K562 (cell line): ENCODE results near the gene ANP32B. TPM values are rescaled to one million over a fixed set of nuclear protein-coding genes. Genes with fewer than 3 reads are reported as not detected.

ENCODE experiments used
- ARHGAP35 ChIP-seq: fragments of 450-650 bp; IDR thresholded peaks from 2 replicates; pipeline ENCODE4 v1.6.1; 2018; ENCODE audit not compliant: partially characterized antibody
- CHD1 ChIP-seq: fragments of 200-600 bp; sonication (generic); IDR thresholded peaks from one replicate; pipeline ENCODE4 v1.6.1; 2012; ENCODE audit warnings: mild to moderate bottlenecking, moderate library complexity, low read length, inconsistent platforms
- E2F3 ChIP-seq: fragments of 250-450 bp; sonication (Bioruptor Pico); IDR thresholded peaks from 2 replicates; pipeline ENCODE4 v1.4.0; 2020; ENCODE audit warnings: mild to moderate bottlenecking
- FOS ChIP-seq: IDR thresholded peaks from 3 replicates; pipeline ENCODE4 v1.6.1; 2011; ENCODE audit not compliant: insufficient read length; ENCODE audit errors: extremely low read depth
- MEIS2 ChIP-seq: fragments of 450-650 bp; IDR thresholded peaks from 2 replicates; pipeline ENCODE4 v1.6.1; 2014; ENCODE audit warnings: mild to moderate bottlenecking; ENCODE audit not compliant: partially characterized antibody
- NFATC3 ChIP-seq: fragments of 450-650 bp; IDR thresholded peaks from 2 replicates; pipeline ENCODE4 v1.6.1; 2017; ENCODE audit warnings: mild to moderate bottlenecking
- NFRKB ChIP-seq: fragments of 450-650 bp; IDR thresholded peaks from 2 replicates; pipeline ENCODE4 v1.6.1; 2016; ENCODE audit warnings: low read depth
- POLR2AphosphoS2 ChIP-seq: IDR thresholded peaks from 2 replicates; pipeline ENCODE4 v1.6.1; 2012; ENCODE audit warnings: low read length, improper control_type of control experiment
- SAFB ChIP-seq: fragments of 200-400 bp; formaldehyde crosslinking; IDR thresholded peaks from 2 replicates; pipeline ENCODE4 v1.6.1; 2017; ENCODE audit warnings: low read depth, low read length, borderline replicate concordance
- SAP30 ChIP-seq: fragments of 200-600 bp; sonication (generic); IDR thresholded peaks from 2 replicates; pipeline ENCODE4 v1.6.1; 2012; ENCODE audit warnings: borderline replicate concordance, low read depth, mild to moderate bottlenecking, moderate library complexity, low read length, control low read depth, inconsistent platforms; ENCODE audit not compliant: insufficient read depth, poor library complexity, severe bottlenecking
- TAF7 ChIP-seq: fragments of 450-650 bp; IDR thresholded peaks from 2 replicates; pipeline ENCODE4 v1.6.1; 2016; ENCODE audit warnings: missing genetic modification characterization, missing compliant biosample characterization
- XRCC5 ChIP-seq: fragments of 200-400 bp; formaldehyde crosslinking; IDR thresholded peaks from 2 replicates; pipeline ENCODE4 v1.6.1; 2017; ENCODE audit warnings: low read depth, mild to moderate bottlenecking, low read length
- ZKSCAN8 ChIP-seq: fragments of 200-800 bp; sonication (Bioruptor generic); IDR thresholded peaks from 2 replicates; pipeline ENCODE4 v1.6.1; 2016; ENCODE audit warnings: missing genetic modification characterization, missing compliant biosample characterization
- ZNF444 ChIP-seq: fragments of 250-450 bp; sonication (Bioruptor Pico); IDR thresholded peaks from 2 replicates; pipeline ENCODE4 v1.4.0; 2020; ENCODE audit warnings: mild to moderate bottlenecking, moderate library complexity
- polyA plus RNA-seq, 8 experiments: library from polyadenylated mRNA; depleted of rRNA in 4 of 8; stranded (reverse) in 5 of 8; unstranded in 3 of 8; fragments of >200 nt; fragmentation: Nextera tagmentation in 2 of 8; fragmentation: Illumina TruSeq in 1 of 8; extraction: Ambion mirVana in 2 of 8; extraction: Trizol in 1 of 8; gene quantifications; 2 replicates each; pipeline versions ENCODE4 v1.2.1 to v1.2.3, GENCODE V29; 2011 to 2014; ENCODE audit warnings: inconsistent platforms in 1 of 8, missing spikeins in 1 of 8
- total RNA-seq, 7 experiments: library from RNA; depleted of rRNA in 6 of 7; stranded (reverse); fragments of >200 nt in 6 of 7; fragmentation: Illumina TruSeq in 2 of 7; extraction: Trizol in 2 of 7; gene quantifications; 2 replicates each; pipeline versions ENCODE4 v1.2.1 to v1.2.3, GENCODE V29; 2011 to 2021; ENCODE audit warnings: low replicate concordance in 1 of 7
- TF ChIP-seq, protein P1 (sequence below): fragments of 450-650 bp; IDR thresholded peaks from 2 replicates; pipeline ENCODE4 v1.6.1; 2017; ENCODE audit warnings: mild to moderate bottlenecking, moderate library complexity
- TF ChIP-seq, protein P2 (sequence below): sonication (generic); formaldehyde crosslinking; IDR thresholded peaks from 2 replicates; pipeline ENCODE4 v1.4.0; 2020; ENCODE audit warnings: mild to moderate bottlenecking, missing genetic modification reagents
- TF ChIP-seq, protein P3 (sequence below): fragments of 450-650 bp; formaldehyde crosslinking; conservative IDR thresholded peaks from 2 replicates; pipeline ENCODE4 v1.4.0; 2022; ENCODE audit warnings: mild to moderate bottlenecking, missing genetic modification characterization
- TF ChIP-seq, protein P4 (sequence below): fragments of 450-650 bp; IDR thresholded peaks from 2 replicates; pipeline ENCODE4 v1.6.1; 2018; ENCODE audit warnings: mild to moderate bottlenecking, low read depth; ENCODE audit not compliant: partially characterized antibody
- TF ChIP-seq, protein P5 (sequence below): IDR thresholded peaks from 3 replicates; pipeline ENCODE4 v1.6.1; 2011; ENCODE audit warnings: borderline replicate concordance, mild to moderate bottlenecking; ENCODE audit not compliant: insufficient read length, insufficient read depth

Gene ANP32B
- total and polyA plus RNA-seq, 9 of the 15 experiments (the other 6 are each of a cell fraction or from before 2014, with no cell fraction given): 68.9 to 815 (median 141) TPM

DNA sequence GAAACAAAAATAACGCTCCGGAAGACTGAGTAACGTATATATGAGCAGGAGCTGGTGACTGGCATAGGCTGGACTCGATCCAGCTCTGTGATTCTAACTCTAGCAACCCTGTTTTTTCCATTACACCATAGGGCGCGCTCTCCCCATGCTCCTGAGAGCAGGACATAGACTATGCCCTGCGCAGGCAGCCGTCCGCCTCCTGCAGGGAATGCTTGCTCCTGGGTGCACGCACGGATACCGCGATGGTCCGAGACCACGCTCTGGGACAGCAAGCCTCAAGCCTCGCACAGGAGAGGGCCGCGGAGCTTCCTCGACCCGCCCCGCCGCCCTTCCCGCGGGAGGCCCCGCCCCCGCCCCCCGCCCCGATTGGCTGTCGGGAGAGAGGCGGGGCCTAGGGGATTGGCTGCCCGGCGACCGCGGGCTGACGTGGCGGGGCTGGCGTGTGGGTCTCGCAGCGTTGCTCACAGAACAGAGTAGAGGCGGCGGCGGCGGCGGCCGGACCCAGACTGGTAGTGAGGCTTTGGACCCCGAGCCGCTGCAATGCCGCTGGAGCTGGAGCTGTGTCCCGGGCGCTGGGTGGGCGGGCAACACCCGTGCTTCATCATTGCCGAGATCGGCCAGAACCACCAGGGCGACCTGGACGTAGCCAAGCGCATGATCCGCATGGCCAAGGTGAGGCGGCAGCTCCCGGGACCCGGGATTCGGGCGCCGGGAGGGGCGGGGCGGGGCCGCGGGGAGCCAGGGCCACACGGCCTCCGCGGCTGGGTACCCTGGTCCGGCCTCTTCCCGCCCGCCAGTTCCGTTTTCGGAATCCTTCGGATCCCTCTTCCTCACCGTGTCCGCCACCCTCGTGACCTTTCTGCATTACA, 73.4 kb downstream of the ANP32B start, which contains the start of gene NANS (continued):
- TF ChIP-seq NFATC3 (no peak), SAP30 (peak; percentile 69), ZKSCAN8 (no peak), CHD1 (peak; percentile 88), ARHGAP35 (no peak), POLR2AphosphoS2 (no peak; the same call in 1 of the 2 replicates), SAFB (no peak), ZNF444 (CRISPR knock-in tag) (no peak), NFRKB (no peak), MEIS2 (no peak), TAF7 (peak; percentile 58), E2F3 (CRISPR knock-in tag) (no peak; the same call in 1 of the 2 replicates), FOS (no peak), XRCC5 (no peak)
- TF ChIP-seq, protein P1, sequence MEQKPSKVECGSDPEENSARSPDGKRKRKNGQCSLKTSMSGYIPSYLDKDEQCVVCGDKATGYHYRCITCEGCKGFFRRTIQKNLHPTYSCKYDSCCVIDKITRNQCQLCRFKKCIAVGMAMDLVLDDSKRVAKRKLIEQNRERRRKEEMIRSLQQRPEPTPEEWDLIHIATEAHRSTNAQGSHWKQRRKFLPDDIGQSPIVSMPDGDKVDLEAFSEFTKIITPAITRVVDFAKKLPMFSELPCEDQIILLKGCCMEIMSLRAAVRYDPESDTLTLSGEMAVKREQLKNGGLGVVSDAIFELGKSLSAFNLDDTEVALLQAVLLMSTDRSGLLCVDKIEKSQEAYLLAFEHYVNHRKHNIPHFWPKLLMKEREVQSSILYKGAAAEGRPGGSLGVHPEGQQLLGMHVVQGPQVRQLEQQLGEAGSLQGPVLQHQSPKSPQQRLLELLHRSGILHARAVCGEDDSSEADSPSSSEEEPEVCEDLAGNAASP: no peak
- TF ChIP-seq, protein P2, sequence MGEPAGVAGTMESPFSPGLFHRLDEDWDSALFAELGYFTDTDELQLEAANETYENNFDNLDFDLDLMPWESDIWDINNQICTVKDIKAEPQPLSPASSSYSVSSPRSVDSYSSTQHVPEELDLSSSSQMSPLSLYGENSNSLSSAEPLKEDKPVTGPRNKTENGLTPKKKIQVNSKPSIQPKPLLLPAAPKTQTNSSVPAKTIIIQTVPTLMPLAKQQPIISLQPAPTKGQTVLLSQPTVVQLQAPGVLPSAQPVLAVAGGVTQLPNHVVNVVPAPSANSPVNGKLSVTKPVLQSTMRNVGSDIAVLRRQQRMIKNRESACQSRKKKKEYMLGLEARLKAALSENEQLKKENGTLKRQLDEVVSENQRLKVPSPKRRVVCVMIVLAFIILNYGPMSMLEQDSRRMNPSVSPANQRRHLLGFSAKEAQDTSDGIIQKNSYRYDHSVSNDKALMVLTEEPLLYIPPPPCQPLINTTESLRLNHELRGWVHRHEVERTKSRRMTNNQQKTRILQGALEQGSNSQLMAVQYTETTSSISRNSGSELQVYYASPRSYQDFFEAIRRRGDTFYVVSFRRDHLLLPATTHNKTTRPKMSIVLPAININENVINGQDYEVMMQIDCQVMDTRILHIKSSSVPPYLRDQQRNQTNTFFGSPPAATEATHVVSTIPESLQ (CRISPR knock-in tag): peak; percentile 48; the same call in 1 of the 2 replicates
- TF ChIP-seq, protein P3, sequence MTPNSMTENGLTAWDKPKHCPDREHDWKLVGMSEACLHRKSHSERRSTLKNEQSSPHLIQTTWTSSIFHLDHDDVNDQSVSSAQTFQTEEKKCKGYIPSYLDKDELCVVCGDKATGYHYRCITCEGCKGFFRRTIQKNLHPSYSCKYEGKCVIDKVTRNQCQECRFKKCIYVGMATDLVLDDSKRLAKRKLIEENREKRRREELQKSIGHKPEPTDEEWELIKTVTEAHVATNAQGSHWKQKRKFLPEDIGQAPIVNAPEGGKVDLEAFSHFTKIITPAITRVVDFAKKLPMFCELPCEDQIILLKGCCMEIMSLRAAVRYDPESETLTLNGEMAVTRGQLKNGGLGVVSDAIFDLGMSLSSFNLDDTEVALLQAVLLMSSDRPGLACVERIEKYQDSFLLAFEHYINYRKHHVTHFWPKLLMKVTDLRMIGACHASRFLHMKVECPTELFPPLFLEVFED: no peak
- TF ChIP-seq, protein P4, sequence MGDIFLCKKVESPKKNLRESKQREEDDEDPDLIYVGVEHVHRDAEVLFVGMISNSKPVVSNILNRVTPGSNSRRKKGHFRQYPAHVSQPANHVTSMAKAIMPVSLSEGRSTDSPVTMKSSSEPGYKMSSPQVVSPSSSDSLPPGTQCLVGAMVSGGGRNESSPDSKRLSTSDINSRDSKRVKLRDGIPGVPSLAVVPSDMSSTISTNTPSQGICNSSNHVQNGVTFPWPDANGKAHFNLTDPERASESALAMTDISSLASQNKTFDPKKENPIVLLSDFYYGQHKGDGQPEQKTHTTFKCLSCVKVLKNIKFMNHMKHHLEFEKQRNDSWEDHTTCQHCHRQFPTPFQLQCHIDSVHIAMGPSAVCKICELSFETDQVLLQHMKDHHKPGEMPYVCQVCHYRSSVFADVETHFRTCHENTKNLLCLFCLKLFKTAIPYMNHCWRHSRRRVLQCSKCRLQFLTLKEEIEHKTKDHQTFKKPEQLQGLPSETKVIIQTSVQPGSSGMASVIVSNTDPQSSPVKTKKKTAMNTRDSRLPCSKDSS: no peak
- TF ChIP-seq, protein P5, sequence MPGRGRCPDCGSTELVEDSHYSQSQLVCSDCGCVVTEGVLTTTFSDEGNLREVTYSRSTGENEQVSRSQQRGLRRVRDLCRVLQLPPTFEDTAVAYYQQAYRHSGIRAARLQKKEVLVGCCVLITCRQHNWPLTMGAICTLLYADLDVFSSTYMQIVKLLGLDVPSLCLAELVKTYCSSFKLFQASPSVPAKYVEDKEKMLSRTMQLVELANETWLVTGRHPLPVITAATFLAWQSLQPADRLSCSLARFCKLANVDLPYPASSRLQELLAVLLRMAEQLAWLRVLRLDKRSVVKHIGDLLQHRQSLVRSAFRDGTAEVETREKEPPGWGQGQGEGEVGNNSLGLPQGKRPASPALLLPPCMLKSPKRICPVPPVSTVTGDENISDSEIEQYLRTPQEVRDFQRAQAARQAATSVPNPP: no peak
